ENCODE measurements around the gene FOCAD.
"Not testable (repeated sequence)": the region's sequence is repeated elsewhere in the genome, so short reads cannot be mapped to it uniquely, and the experiment has no call there.

FOCAD gene

GRCh38 chr9:20650313-20650712 lies 33.7 kb upstream of the FOCAD start:
- Histone ChIP-seq H3K9ac (ENCODE audit: low read length in 5 of 5) (no peak overlapping the region), H3K4me3 (ENCODE audit: low read depth in 1 of 5, low read length in 5 of 5) (no peak overlapping the region)

GRCh38 chr9:20650750-20651299 lies 33.2 kb upstream of the FOCAD start:
- Histone ChIP-seq H3K9ac (ENCODE audit: low read length in 5 of 5) (no peak overlapping the region), H3K36me3 (ENCODE audit: control insufficient read depth in 5 of 5, insufficient read depth in 5 of 5, low read length in 5 of 5) (no peaks in the 10 kb centered on the region), H3K27me3 (ENCODE audit: control insufficient read depth in 5 of 5, insufficient read depth in 4 of 5, low read length in 5 of 5) (no peaks in the 10 kb centered on the region), H3K4me1 (ENCODE audit: control insufficient read depth in 5 of 5, insufficient read depth in 5 of 5, low read length in 5 of 5) (no peaks in the 10 kb centered on the region), H3K4me3 (ENCODE audit: low read depth in 1 of 5, low read length in 5 of 5) (no peak overlapping the region), H3K9me3 (ENCODE audit: control insufficient read depth in 5 of 5, low read length in 5 of 5) (no peaks in the 10 kb centered on the region), H3K27ac (ENCODE audit: low read depth, low read length) (no peak overlapping the region)

More at GRCh38 chr9:20650313-20650712, 33.7 kb upstream of the FOCAD start:
- Histone ChIP-seq H3K4me1 (ENCODE audit: control insufficient read depth in 5 of 5, insufficient read depth in 5 of 5, low read length in 5 of 5) (no peaks in the 10 kb centered on the region), H3K36me3 (ENCODE audit: control insufficient read depth in 5 of 5, insufficient read depth in 5 of 5, low read length in 5 of 5) (no peaks in the 10 kb centered on the region), H3K27ac (ENCODE audit: low read depth, low read length) (no peak overlapping the region), H3K9me3 (ENCODE audit: control insufficient read depth in 5 of 5, low read length in 5 of 5) (no peaks in the 10 kb centered on the region), H3K27me3 (ENCODE audit: control insufficient read depth in 5 of 5, insufficient read depth in 4 of 5, low read length in 5 of 5) (no peaks in the 10 kb centered on the region)

GRCh38 chr9:20651939-20652338 lies 32.1 kb upstream of the FOCAD start:
- Histone ChIP-seq H3K36me3 (ENCODE audit: control insufficient read depth in 5 of 5, insufficient read depth in 5 of 5, low read length in 5 of 5) (no peaks in the 10 kb centered on the region), H3K4me1 (ENCODE audit: control insufficient read depth in 5 of 5, insufficient read depth in 5 of 5, low read length in 5 of 5) (no peaks in the 10 kb centered on the region), H3K27me3 (ENCODE audit: control insufficient read depth in 5 of 5, insufficient read depth in 4 of 5, low read length in 5 of 5) (no peaks in the 10 kb centered on the region), H3K9me3 (ENCODE audit: control insufficient read depth in 5 of 5, low read length in 5 of 5) (no peaks in the 10 kb centered on the region), H3K4me3 (ENCODE audit: low read depth in 1 of 5, low read length in 5 of 5) (no peak overlapping the region), H3K9ac (ENCODE audit: low read length in 5 of 5) (no peak overlapping the region), H3K27ac (ENCODE audit: low read depth, low read length) (no peak overlapping the region)

GRCh38 chr9:20658246-20658667 lies 25.8 kb upstream of the FOCAD start:
- not testable (repeated sequence) for H3K36me3 ChIP-seq (ENCODE audit: control insufficient read depth in 5 of 5, insufficient read depth in 5 of 5, low read length in 5 of 5); H3K9ac ChIP-seq (ENCODE audit: low read length in 5 of 5)

GRCh38 chr9:20658677-20659473 lies 25.2 kb upstream of the FOCAD start:
- no peaks in the 10 kb centered on the region for H3K27me3 ChIP-seq (ENCODE audit: control insufficient read depth in 5 of 5, insufficient read depth in 4 of 5, low read length in 5 of 5)
- H3K9me3 ChIP-seq (ENCODE audit: control insufficient read depth in 5 of 5, low read length in 5 of 5) = no peaks in the 10 kb centered on the region
- H3K9ac ChIP-seq (ENCODE audit: low read length in 5 of 5) = no peak overlapping the region
- peak overlapping the region; percentile 62 to 77 (median 69) for H3K4me3 ChIP-seq (ENCODE audit: low read depth in 1 of 5, low read length in 5 of 5)
- peaks cover 0 to 15% (median 8%) of the 10 kb centered on the region in 5 donors for H3K4me1 ChIP-seq (ENCODE audit: control insufficient read depth in 5 of 5, insufficient read depth in 5 of 5, low read length in 5 of 5)
- no peak overlapping the region for H3K27ac ChIP-seq (ENCODE audit: low read depth, low read length)
- H3K36me3 ChIP-seq (ENCODE audit: control insufficient read depth in 5 of 5, insufficient read depth in 5 of 5, low read length in 5 of 5) = no peaks in the 10 kb centered on the region

More at GRCh38 chr9:20658246-20658667, 25.8 kb upstream of the FOCAD start:
- peak overlapping the region; percentile 62 to 77 (median 69) for H3K4me3 ChIP-seq (ENCODE audit: low read depth in 1 of 5, low read length in 5 of 5)
- H3K9me3 ChIP-seq (ENCODE audit: control insufficient read depth in 5 of 5, low read length in 5 of 5); H3K27ac ChIP-seq (ENCODE audit: low read depth, low read length); H3K27me3 ChIP-seq (ENCODE audit: control insufficient read depth in 5 of 5, insufficient read depth in 4 of 5, low read length in 5 of 5): not testable (repeated sequence)
- H3K4me1 ChIP-seq (ENCODE audit: control insufficient read depth in 5 of 5, insufficient read depth in 5 of 5, low read length in 5 of 5) = peaks cover 0 to 15% (median 8%) of the 10 kb centered on the region in 5 donors

GRCh38 chr9:20659474-20659967 lies 24.5 kb upstream of the FOCAD start:
- H3K4me3 ChIP-seq (ENCODE audit: low read depth in 1 of 5, low read length in 5 of 5) = peak overlapping the region in 4 of 5 donors; percentile 32 to 69 (median 64)

GRCh38 chr9:20662156-20662555 lies 21.9 kb upstream of the FOCAD start:
- H3K4me3 ChIP-seq (ENCODE audit: low read depth in 1 of 5, low read length in 5 of 5) = no peak overlapping the region
- H3K27me3 ChIP-seq (ENCODE audit: control insufficient read depth in 5 of 5, insufficient read depth in 4 of 5, low read length in 5 of 5) = no peaks in the 10 kb centered on the region
- H3K9ac ChIP-seq (ENCODE audit: low read length in 5 of 5) = no peak overlapping the region
- no peaks in the 10 kb centered on the region for H3K36me3 ChIP-seq (ENCODE audit: control insufficient read depth in 5 of 5, insufficient read depth in 5 of 5, low read length in 5 of 5)
- no peak overlapping the region for H3K27ac ChIP-seq (ENCODE audit: low read depth, low read length)
- H3K4me1 ChIP-seq (ENCODE audit: control insufficient read depth in 5 of 5, insufficient read depth in 5 of 5, low read length in 5 of 5) = peaks cover 0 to 15% (median 8%) of the 10 kb centered on the region in 5 donors
- no peaks in the 10 kb centered on the region for H3K9me3 ChIP-seq (ENCODE audit: control insufficient read depth in 5 of 5, low read length in 5 of 5)

More at GRCh38 chr9:20659474-20659967, 24.5 kb upstream of the FOCAD start:
- H3K27ac ChIP-seq (ENCODE audit: low read depth, low read length) = no peak overlapping the region
- peaks cover 0 to 15% (median 8%) of the 10 kb centered on the region in 5 donors for H3K4me1 ChIP-seq (ENCODE audit: control insufficient read depth in 5 of 5, insufficient read depth in 5 of 5, low read length in 5 of 5)
- no peaks in the 10 kb centered on the region for H3K9me3 ChIP-seq (ENCODE audit: control insufficient read depth in 5 of 5, low read length in 5 of 5)
- no peaks in the 10 kb centered on the region for H3K36me3 ChIP-seq (ENCODE audit: control insufficient read depth in 5 of 5, insufficient read depth in 5 of 5, low read length in 5 of 5)
- H3K27me3 ChIP-seq (ENCODE audit: control insufficient read depth in 5 of 5, insufficient read depth in 4 of 5, low read length in 5 of 5) = no peaks in the 10 kb centered on the region
- H3K9ac ChIP-seq (ENCODE audit: low read length in 5 of 5) = no peak overlapping the region

GRCh38 chr9:20663133-20663532 lies 20.9 kb upstream of the FOCAD start:
- Histone ChIP-seq H3K9me3 (ENCODE audit: control insufficient read depth in 5 of 5, low read length in 5 of 5) (no peaks in the 10 kb centered on the region), H3K9ac (ENCODE audit: low read length in 5 of 5) (no peak overlapping the region), H3K4me1 (ENCODE audit: control insufficient read depth in 5 of 5, insufficient read depth in 5 of 5, low read length in 5 of 5) (peaks cover 0 to 15% (median 8%) of the 10 kb centered on the region in 5 donors), H3K4me3 (ENCODE audit: low read depth in 1 of 5, low read length in 5 of 5) (no peak overlapping the region), H3K27me3 (ENCODE audit: control insufficient read depth in 5 of 5, insufficient read depth in 4 of 5, low read length in 5 of 5) (no peaks in the 10 kb centered on the region), H3K27ac (ENCODE audit: low read depth, low read length) (no peak overlapping the region), H3K36me3 (ENCODE audit: control insufficient read depth in 5 of 5, insufficient read depth in 5 of 5, low read length in 5 of 5) (no peaks in the 10 kb centered on the region)

- Histone ChIP-seq H3K4me1 (ENCODE audit: control insufficient read depth in 5 of 5, insufficient read depth in 5 of 5, low read length in 5 of 5) (peaks cover 0 to 5% (median 3%) of the 10 kb centered on the region in 5 donors), H3K4me3 (ENCODE audit: low read depth in 1 of 5, low read length in 5 of 5) (no peak overlapping the region), H3K9me3 (ENCODE audit: control insufficient read depth in 5 of 5, low read length in 5 of 5) (no peaks in the 10 kb centered on the region), H3K9ac (ENCODE audit: low read length in 5 of 5) (no peak overlapping the region), H3K36me3 (ENCODE audit: control insufficient read depth in 5 of 5, insufficient read depth in 5 of 5, low read length in 5 of 5) (no peaks in the 10 kb centered on the region), H3K27ac (ENCODE audit: low read depth, low read length) (no peak overlapping the region), H3K27me3 (ENCODE audit: control insufficient read depth in 5 of 5, insufficient read depth in 4 of 5, low read length in 5 of 5) (no peaks in the 10 kb centered on the region)
Observed at GRCh38 chr9:20664501-20664900, 19.6 kb upstream of the FOCAD start.

- Histone ChIP-seq H3K4me3 (ENCODE audit: low read depth in 1 of 5, low read length in 5 of 5) (no peak overlapping the region), H3K9me3 (ENCODE audit: control insufficient read depth in 5 of 5, low read length in 5 of 5) (no peaks in the 10 kb centered on the region), H3K27ac (ENCODE audit: low read depth, low read length) (no peak overlapping the region), H3K27me3 (ENCODE audit: control insufficient read depth in 5 of 5, insufficient read depth in 4 of 5, low read length in 5 of 5) (no peaks in the 10 kb centered on the region), H3K36me3 (ENCODE audit: control insufficient read depth in 5 of 5, insufficient read depth in 5 of 5, low read length in 5 of 5) (no peaks in the 10 kb centered on the region), H3K9ac (ENCODE audit: low read length in 5 of 5) (no peak overlapping the region), H3K4me1 (ENCODE audit: control insufficient read depth in 5 of 5, insufficient read depth in 5 of 5, low read length in 5 of 5) (no peaks in the 10 kb centered on the region)
Observed at GRCh38 chr9:20670395-20670794, 13.7 kb upstream of the FOCAD start.
